Cardiac muscle cell (in vitro differentiated cells and primary cell): ENCODE results near the gene UCHL5. TPM values are rescaled to one million over a fixed set of nuclear protein-coding genes. Genes with fewer than 3 reads are reported as not detected.
A peak's percentile ranks its signal among the peaks of the same experiment; 100 is the strongest.

Source experiments
- DNase-seq, 2 donors: peaks; one replicate each; pipeline versions ENCODE4 v3.0.0 to v3.0.0-alpha.2; 2010 to 2017; ENCODE audit warnings: low read depth in 1 of 2, low spot score in 1 of 2
- H3K27ac ChIP-seq: fragments of 200-600 bp; sonication (generic); 2 replicates; pipeline ENCODE4 v1.5.1; 2016
- H3K27me3 ChIP-seq: fragments of 200-600 bp; sonication (generic); 2 replicates; pipeline ENCODE4 v1.6.0; 2016; ENCODE audit warnings: control low read depth
- H3K36me3 ChIP-seq: fragments of 200-600 bp; sonication (generic); 2 replicates; pipeline ENCODE4 v1.5.1; 2016; ENCODE audit warnings: control low read depth
- H3K4me1 ChIP-seq: fragments of 200-600 bp; sonication (generic); 2 replicates; pipeline ENCODE4 v1.8.1; 2017; ENCODE audit warnings: low read depth, mild to moderate bottlenecking, mixed run types
- H3K4me3 ChIP-seq: fragments of 200-600 bp; sonication (generic); 2 replicates; pipeline ENCODE4 v1.5.1; 2016; ENCODE audit warnings: mild to moderate bottlenecking
- H3K9me3 ChIP-seq: fragments of 200-600 bp; sonication (generic); 2 replicates; pipeline ENCODE4 v1.5.1; 2017; ENCODE audit warnings: low read depth, mild to moderate bottlenecking, control low read depth
- CTCF ChIP-seq: IDR thresholded peaks from 2 replicates; pipeline ENCODE4 v1.5.1; 2012; ENCODE audit warnings: low read depth, mild to moderate bottlenecking, low read length
- polyA plus RNA-seq: library from polyadenylated mRNA; unstranded; fragments of >200 nt; fragmentation: Nextera tagmentation; extraction: Ambion mirVana; gene quantifications from 2 replicates; pipeline ENCODE4 v1.2.1, GENCODE V29; 2016
- total RNA-seq: library from RNA; depleted of rRNA; stranded (reverse); fragments of >200 nt; gene quantifications from 2 replicates; pipeline ENCODE4 v1.2.3, GENCODE V29; 2016

UCHL5 gene
- total and polyA plus RNA-seq, 2 experiments from 2014 or later: 34.4 to 42.5 TPM

DNA sequence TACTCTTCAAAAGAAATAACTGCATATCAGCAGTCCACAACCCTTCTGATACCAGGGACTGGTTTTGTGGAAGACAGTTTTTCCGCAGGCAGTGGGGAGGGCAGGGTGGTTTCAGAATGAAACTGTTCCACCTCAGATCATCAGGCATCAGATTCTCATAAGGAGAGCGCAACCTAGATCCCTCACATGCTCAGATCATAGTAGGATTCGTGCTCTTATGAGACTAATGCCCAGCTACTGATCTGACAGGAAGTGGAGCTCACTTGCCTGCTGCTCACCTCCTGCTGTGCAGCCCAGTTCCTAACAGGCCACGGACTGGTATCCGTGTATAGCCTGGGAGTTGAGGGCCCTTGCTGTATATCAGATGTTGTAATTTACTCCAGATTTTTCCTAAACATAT is 11.8 kb upstream of the UCHL5 start:
- Histone ChIP-seq H3K36me3 (no peaks in the 10 kb centered on the region), H3K27ac (peak overlapping the region; percentile 53), H3K4me1 (peaks cover 3% of the 10 kb centered on the region), H3K27me3 (no peaks in the 10 kb centered on the region), H3K4me3 (no peak overlapping the region), H3K9me3 (no peaks in the 10 kb centered on the region)
- no peak for DNase-seq
- no peak for TF ChIP-seq CTCF

GRCh38 chr1:193070386-193070753 is 11.2 kb upstream of the UCHL5 start:
- DNase-seq: no peak
- H3K36me3 ChIP-seq: no peaks in the 10 kb centered on the region
- no peaks in the 10 kb centered on the region for H3K9me3 ChIP-seq
- no peak overlapping the region for H3K4me3 ChIP-seq
- H3K27me3 ChIP-seq: no peaks in the 10 kb centered on the region
- no peak for TF ChIP-seq CTCF
- H3K27ac ChIP-seq: no peak overlapping the region
- H3K4me1 ChIP-seq: peaks cover 3% of the 10 kb centered on the region

DNA sequence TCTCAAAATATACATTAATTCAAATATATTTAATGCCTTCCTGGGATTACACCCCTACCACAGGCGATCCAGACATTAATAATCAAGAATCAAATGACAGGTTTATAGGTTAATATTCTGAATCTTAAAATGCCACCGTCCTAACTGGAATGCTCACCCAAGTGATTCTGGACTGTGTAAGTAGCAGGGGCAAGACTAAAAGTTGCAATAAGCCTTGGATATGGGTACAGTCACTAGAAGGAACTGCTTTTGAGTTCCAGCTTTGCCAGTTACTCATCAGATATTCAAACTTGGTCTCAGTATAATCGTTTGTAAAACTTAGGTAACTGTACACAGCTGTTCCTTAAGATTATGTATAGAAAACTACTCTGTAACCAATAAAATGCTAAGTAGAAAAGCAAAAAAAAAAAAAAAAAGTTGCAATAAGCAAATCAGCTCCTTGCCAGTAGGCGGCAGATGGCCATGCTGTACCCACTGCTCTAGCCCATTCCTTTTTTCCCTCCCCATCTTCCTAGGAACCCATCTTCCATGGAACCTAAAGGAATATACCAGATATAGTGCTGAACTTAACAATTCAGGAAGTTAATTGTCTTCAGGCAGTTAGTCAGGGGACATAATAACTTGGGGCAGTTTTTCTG is 10.7 kb upstream of the UCHL5 start:
- Histone ChIP-seq H3K27me3 (no peaks in the 10 kb centered on the region), H3K9me3 (no peaks in the 10 kb centered on the region), H3K4me1 (peaks cover 3% of the 10 kb centered on the region), H3K4me3 (no peak overlapping the region), H3K27ac (no peak overlapping the region), H3K36me3 (no peaks in the 10 kb centered on the region)
- TF ChIP-seq CTCF: peak; percentile 30
- peak in 1 of 2 donors; percentile 18 for DNase-seq

- DNase-seq: no peak
- Histone ChIP-seq H3K4me1 (peaks cover 3% of the 10 kb centered on the region), H3K36me3 (no peaks in the 10 kb centered on the region), H3K27me3 (no peaks in the 10 kb centered on the region), H3K4me3 (no peak overlapping the region), H3K9me3 (no peaks in the 10 kb centered on the region), H3K27ac (no peak overlapping the region)
- TF ChIP-seq CTCF: no peak
These were observed 8.9 kb upstream of the UCHL5 start for GRCh38 chr1:193068013-193068412.

GRCh38 chr1:193066606-193067005 is 7.4 kb upstream of the UCHL5 start:
- H3K27me3 ChIP-seq: no peaks in the 10 kb centered on the region
- no peak for DNase-seq
- H3K4me3 ChIP-seq: no peak overlapping the region
- TF ChIP-seq CTCF: no peak
- H3K36me3 ChIP-seq: no peaks in the 10 kb centered on the region
- peaks cover 3% of the 10 kb centered on the region for H3K4me1 ChIP-seq
- no peaks in the 10 kb centered on the region for H3K9me3 ChIP-seq
- H3K27ac ChIP-seq: no peak overlapping the region
